GM18858 (cell line): ENCODE results near the gene GLUD1.
"Not testable (repeated sequence)": the region's sequence is repeated elsewhere in the genome, so short reads cannot be mapped to it uniquely, and the experiment has no call there.

Source experiments
- ATAC-seq: cut with Tn5 transposase; IDR thresholded peaks from one replicate; pipeline ENCODE4 v1.9.1; 2021; ENCODE audit not compliant: unreplicated experiment

Gene GLUD1

DNA sequence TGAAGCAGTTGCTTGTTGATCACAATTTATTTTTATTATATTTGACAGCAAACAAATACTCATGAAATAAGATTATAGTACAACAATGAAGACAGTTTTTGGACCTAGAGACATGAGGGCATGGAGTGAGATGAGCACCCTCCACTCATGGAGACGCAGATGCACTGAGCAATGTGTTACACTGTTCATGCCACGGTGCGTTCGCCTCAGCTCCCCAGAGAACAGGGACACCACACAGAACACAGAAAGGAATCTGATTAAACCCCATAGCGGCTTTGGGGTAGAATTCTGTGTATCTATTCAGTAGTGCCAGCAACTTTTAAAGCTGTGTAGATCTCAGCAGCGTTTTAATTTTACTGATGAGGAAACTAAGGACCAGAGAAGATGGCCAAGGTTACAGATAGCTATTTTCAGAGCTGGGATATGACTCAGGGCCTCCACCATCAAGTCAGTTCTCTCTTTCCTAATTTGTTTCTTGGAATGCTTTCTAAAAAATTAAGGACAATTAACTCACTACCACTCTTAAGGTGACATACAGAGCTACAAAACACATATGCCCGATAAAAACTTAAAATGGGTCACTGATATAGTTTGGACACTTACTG, 41.0 kb downstream of the GLUD1 start:
- no peak for ATAC-seq

DNA sequence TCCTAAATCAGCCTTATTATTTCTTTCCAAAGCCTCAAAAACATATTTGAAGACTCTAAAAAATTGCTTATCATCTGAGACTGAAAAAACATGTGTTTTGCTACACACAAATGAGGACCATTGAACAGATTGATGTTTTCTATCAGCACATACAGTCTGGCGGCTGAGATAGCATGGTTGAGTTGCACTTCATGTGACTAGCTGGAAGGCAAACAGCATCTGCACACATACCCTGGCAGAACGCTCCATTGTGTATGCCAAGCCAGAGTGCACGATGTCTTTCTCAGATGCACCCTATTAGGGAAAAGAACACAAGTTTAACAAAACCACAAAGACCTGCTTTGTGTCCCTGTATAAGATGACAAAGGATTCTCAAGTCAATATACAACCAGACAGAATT, 41.5 kb downstream of the GLUD1 start:
- no peak for ATAC-seq

DNA sequence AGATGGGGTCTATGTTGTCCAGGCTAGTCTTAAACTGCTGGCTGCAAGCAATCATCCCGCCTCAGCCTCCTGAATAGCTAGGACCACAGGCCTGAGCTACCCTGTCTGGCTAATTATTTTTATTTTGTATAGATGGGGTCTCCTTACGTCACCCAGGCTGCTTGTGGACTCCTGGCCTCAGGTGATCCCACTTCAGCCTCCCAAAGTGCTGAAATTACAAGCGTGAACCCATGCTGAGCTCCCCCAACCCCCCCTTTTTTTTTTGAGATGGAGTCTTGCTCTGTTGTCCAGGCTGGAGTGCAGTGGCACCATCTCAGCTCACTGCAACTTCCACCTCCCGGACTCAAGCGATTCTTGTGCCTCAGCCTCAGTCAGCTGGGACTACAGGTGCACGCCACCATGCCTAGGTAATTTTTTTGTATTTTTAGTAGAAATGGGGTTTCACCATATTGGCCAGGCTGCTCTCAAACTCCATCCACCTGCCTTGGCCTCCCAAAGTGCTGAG, 49.2 kb downstream of the GLUD1 start:
- ATAC-seq = no peak

DNA sequence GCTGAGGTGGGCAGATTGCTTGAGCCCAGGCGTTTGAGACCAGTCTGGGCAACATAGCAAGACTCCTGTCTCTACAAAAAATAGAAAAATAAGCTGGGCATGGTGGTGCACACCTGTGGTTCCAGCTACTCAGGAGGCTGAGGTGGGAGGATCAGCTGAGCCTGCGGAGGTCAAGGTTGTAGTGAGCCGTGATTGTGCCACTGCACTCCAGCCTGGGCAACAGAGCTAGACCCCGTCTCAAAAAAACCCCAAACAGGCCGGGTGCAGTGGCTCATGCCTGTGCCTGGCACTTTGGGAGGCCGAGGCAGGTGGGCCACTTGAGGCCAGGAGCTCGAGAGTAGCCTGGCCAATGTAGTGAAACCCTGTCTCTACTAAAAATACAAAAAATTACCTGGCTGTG, 51.1 kb downstream of the GLUD1 start:
- ATAC-seq = not testable (repeated sequence)

- ATAC-seq = no peak
These were observed 55.9 kb downstream of the GLUD1 start for GRCh38 chr10:87038786-87039185.

GRCh38 chr10:87038286-87038717, 56.3 kb downstream of the GLUD1 start:
- no peak for ATAC-seq

- ATAC-seq = no peak
These were observed 58.0 kb downstream of the GLUD1 start for GRCh38 chr10:87036623-87037022.

GRCh38 chr10:87030912-87031635, 63.6 kb downstream of the GLUD1 start:
- no peak for ATAC-seq

DNA sequence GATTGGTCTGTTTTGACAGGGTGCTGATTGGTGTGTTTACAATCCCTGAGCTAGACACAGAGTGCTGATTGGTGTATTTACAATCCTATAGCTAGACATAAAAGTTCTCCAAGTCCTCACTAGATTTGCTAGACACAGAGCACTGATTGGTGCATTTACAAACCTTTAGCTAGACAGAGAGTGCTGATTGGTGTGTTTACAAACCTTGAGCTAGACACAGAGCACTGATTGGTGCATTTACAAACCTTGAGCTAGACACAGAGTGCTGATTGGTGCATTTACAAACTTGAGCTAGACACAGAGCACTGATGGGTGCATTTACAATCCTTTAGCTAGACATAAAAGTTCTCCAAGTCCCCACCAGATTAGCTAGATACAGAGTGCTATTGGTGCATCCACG, 64.2 kb downstream of the GLUD1 start:
- not testable (repeated sequence) for ATAC-seq

DNA sequence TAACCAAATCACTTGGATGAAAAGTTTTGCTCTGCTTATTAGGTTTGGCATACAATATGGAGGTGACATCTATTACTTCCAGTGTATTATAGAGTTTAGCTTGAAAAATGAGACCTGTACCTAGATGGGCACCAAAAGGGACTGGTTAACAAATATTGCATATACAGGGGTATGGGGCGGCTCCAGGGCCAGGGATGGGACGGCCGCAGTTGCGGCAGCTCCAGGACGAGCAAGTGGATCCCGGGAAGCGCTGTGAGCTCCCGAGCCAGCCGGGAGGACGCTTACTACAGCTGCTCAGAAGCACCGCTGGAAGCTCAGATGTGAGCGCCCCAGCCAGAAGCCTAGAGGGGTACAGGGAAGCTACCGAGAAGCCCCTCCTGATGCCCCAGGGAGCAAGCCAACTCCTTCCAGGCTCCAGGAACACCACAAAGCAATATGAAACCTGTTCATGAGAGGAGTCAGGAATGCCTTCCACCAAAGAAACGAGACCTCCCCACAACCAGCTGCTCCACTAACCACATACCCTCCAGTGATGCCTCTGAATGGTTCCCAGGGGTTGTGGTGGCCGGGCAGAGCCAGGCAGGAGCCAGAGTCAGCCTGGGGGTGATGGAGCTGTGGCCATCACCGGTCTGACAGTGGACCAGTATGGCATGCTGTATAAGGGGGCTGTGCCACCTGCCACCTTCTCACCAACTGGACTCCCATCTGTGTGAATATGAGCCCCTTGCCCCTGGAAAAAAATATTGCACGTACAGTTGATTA, 67.7 kb downstream of the GLUD1 start:
- ATAC-seq = not testable (repeated sequence)

DNA sequence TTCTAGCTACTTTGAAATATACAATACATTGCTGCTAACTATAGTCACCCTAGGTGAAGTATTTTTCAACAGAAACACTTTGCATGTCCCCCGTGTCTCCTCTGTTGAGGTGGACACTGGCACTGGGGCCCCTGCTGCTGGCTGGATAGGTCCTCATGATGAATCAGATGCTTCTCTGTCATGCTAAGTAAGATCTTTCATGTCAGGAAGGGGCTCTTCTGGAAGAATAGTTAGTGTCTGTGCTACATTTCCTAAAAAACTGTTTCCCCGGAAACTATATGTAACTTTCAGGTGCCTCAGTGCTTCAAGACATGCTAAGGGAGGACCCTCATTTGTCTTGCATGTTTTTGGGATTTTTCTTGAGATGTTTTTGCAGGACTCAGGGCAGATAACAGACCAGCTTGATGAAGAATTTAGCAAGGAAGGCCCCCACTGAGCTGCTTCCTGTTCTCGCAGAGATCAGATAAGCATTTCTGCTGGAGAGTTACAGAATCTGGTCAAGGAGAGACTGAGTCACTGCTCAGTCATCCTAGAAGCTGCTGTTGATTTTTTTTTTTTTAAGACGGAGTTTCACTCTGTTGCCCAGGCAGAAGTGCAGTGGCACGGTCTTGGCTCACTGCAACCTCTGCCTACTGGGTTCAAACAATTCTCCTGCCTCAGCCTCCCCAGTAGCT, 69.2 kb downstream of the GLUD1 start:
- not testable (repeated sequence) for ATAC-seq

DNA sequence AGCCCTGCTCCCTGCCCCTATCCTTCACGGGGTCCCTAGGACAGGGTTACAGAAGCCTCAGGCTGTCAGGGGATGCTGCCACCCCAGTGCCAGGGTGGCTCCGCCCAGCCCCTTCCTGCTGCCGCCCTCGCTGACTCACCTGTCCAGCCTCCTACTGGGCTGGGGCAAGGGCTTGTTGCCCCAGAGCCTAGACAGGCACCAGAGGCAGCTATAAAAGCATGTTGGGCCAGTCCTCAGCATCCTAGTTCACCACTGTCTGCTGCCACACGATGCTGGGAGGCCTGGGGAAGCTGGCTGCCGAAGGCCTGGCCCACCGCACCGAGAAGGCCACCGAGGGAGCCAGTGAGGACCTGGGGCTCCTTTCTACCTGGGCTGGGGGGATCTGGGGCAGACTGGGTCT, 74.6 kb downstream of the GLUD1 start, which contains the start of gene FAM25A:
Gene FAM25A (plus strand): TSS at position 239 of the 400 bp plus-strand sequence. CDS start 31 bp downstream, at position 270.
- ATAC-seq = not testable (repeated sequence)

- ATAC-seq = not testable (repeated sequence)
These were observed 75.1 kb downstream of the GLUD1 start for GRCh38 chr10:87019504-87019903.

DNA sequence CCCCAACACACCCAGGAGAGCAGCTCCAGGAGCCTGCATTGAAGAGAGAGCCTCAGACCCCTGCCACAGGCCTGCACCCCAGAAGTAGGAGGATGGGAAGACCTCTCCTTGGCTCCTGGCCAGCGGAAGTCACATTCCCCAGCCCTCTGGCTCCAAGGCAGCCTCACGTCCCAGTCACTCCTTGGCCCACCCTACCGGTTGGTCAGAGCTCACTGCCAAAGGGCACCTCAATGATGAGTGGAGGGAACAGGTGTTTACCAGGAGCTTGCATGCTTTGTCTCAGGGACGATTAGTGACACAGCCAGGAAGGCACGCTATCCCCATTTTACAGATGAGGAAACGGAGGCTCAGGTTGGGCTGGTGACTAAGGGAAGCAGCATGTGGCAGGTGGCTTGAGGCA, 75.6 kb downstream of the GLUD1 start:
- ATAC-seq = not testable (repeated sequence)

- ATAC-seq = not testable (repeated sequence)
These were observed 76.5 kb downstream of the GLUD1 start for GRCh38 chr10:87018127-87018526.

DNA sequence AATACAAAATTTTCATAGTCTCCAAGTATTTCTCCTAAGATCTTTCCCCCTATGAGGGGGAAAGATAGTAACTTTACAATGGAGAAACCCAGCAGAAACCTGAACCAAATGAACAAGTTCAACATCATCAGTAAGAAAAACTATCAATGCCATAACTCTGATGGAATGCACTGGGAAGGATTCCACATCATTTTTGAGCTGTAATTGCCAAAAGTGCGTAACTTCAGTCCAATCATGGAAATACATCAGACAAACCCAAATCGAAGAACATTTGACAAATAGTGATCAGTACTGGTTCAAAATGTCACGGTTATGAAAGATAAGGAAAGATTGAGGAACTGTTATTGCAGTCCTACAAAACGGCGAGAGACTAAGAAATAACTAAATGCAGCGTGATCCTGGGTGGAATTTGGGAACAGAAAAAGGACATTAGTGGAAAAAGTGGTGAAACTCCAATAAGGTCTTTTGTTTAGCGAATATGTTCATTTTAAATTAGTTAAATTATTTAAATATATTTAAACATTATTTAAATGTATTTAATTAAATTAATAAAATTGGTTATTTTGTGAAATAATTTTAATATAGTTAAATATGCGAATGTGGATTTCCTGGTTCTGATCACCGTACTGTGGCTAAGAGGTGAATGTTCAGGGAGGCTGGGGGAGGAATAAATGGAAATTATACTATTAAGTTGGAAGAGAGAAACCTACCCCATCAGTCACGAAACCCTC, 79.5 kb downstream of the GLUD1 start:
- ATAC-seq = not testable (repeated sequence)

DNA sequence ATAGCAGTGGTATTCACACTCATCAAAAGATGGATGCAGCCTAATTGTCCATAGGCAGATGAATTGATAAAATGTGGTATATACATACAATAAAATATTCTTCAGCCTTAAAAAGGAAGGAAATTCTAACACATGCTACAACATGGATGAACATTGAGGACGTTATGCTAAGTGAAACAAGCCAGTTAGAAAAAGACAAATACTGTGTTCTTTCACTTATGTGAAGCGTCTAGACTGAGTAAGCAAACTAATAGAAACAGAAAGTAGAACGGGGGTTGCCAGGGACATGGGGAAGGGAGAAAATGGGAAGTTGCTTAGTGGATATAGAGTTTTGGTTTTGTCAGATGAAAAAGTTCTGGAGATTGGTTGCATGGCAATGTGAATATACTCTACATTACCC, 81.1 kb downstream of the GLUD1 start:
- ATAC-seq = not testable (repeated sequence)

GRCh38 chr10:87009134-87009696, 85.4 kb downstream of the GLUD1 start:
- ATAC-seq = not testable (repeated sequence)

GRCh38 chr10:87008303-87008702, 86.3 kb downstream of the GLUD1 start:
- not testable (repeated sequence) for ATAC-seq

- not testable (repeated sequence) for ATAC-seq
These were observed 87.0 kb downstream of the GLUD1 start for GRCh38 chr10:87007674-87008073.
